ENCODE results near the gene RSPH3.
"Not testable (repeated sequence)": the region's sequence is repeated elsewhere in the genome, so short reads cannot be mapped to it uniquely, and the experiment has no call there.

The RSPH3 gene

GRCh38 chr6:159020011-159020410, 20.0 kb upstream of the RSPH3 start:
- no peak for DNase-seq

GRCh38 chr6:159017757-159018559, 18.0 kb upstream of the RSPH3 start:
- DNase-seq: no peak

- DNase-seq: no peak
These were observed 14.4 kb upstream of the RSPH3 start for GRCh38 chr6:159014406-159014805.

DNA sequence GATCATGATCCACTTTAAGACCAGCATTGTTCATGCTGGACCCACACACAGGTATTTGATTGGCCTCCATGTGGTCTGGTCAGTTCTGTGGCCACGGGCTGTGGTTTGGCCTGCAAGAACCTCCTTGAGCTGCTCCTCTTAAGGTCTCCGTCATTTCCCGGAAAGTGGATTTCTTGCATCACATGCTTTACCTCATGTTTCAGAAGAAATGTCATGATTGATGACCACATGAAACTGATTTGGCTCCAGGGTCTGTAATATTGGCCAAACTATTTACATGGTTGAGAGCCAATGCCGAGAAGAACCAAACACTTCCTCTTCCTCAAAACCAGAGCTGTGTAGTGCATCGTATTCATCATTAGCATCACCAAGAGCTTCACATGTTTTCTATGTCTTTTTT, 13.2 kb upstream of the RSPH3 start:
- no peak for DNase-seq

DNA sequence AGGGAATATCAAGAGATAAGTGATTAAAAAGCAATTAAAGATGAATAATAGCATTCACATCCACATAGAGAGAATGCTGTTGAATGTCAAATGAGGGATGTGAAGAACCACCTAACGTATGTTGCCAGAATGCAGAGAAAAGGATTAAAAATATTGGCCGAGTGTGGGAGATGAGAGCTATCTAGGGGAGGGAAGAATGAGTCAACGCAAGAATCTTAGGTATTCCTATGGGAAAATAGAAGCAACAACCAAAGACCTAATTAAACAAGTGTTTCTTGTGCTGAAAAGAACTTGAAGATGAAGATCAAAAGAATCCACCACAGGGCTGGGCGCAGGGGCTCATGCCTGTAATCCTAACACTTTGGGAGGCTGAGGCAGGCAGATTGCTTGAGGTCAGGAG, 12.2 kb upstream of the RSPH3 start:
- no peak for DNase-seq

GRCh38 chr6:159010037-159010612, 10.1 kb upstream of the RSPH3 start:
- DNase-seq: not testable (repeated sequence)

GRCh38 chr6:159008656-159009288, 8.8 kb upstream of the RSPH3 start:
- peak; percentile 10 for DNase-seq

- DNase-seq: no peak
These were observed 7.5 kb upstream of the RSPH3 start for GRCh38 chr6:159007510-159007909.

- no peak for DNase-seq
These were observed 5.4 kb upstream of the RSPH3 start for GRCh38 chr6:159005436-159005835.

DNA sequence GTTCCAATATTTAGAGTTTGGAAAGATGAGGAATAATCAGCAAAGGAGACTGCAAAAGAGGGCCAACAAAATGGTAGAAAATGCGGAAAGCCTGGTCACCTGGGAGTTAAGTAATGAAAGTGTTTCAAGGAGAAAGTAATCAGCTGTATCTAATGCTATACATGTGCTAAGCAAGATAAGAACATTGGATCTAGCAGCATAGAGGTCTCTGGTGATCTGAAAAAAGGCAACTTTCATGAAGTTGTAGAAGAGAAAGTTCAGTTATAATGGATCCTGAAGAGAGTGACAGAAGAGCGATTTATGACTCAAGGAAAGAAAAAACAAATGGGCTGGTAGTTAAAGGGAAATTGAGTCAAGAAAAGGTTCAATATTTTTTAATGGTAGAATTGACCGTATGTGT, 4.6 kb upstream of the RSPH3 start:
- DNase-seq: no peak

DNA sequence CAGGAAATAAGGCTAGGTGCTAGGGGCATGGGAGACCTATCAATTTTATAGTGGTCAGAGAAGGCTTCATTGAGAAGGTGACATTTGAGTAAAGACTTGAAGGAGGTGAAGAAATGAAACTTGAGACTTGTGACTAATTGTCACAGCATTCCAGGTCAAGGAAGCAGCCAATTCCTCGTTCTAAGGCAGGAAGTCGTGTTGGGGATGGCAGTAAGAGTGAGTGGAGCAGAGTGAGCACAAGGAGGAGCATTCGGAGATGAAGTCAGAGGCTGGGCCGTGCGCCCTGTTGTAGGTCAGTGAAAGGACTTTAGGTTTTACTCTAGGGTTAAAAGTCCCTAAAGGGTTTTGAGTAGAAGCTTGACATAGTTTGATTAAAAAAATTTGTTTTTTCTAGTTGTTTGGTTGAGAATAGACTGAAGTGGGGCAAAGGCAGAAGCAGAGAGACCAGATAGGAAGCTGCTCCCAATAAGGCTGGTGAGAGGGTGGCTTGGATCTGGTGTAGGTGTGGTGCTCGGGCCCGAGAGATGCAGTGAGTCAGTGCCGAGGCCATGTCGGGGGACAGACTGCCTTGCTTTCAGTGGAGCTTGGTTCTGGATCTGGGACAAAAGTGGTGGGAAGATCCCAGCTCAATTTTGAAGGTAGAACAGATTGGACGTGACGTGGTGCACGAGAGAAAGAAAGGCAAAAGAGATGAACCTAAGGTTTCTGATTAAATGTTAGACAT, 2.6 kb upstream of the RSPH3 start:
- DNase-seq: no peak

DNA sequence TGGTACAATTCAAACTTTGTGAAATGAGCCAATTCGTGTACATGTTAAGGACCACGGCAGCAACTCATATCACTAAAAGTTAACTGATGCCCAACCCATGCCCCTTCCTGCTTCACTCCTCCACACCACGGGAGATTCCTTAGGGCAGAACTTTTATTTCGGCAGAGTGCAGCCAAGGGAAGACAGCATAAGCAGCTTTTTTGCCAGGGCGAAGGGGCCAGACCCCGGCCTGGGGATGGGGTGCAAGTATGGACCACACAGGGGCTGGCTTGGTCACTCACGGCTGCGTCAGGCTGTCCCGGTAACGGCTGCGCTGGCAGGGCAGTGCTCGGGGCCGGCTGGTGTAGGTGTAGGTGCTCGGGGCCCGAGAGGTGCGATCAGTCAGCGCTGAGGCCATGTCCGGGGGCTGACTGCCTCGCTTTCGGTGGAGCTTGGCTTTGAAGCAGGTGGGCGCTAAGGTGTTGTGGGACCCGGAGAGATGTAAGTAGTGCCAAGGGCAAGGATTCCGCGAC, 792 bp downstream of the RSPH3 start:
- DNase-seq: no peak

GRCh38 chr6:158996856-158997255, 3.1 kb downstream of the RSPH3 start:
- no peak for DNase-seq

GRCh38 chr6:158993639-158994038, 6.4 kb downstream of the RSPH3 start:
- no peak for DNase-seq

DNA sequence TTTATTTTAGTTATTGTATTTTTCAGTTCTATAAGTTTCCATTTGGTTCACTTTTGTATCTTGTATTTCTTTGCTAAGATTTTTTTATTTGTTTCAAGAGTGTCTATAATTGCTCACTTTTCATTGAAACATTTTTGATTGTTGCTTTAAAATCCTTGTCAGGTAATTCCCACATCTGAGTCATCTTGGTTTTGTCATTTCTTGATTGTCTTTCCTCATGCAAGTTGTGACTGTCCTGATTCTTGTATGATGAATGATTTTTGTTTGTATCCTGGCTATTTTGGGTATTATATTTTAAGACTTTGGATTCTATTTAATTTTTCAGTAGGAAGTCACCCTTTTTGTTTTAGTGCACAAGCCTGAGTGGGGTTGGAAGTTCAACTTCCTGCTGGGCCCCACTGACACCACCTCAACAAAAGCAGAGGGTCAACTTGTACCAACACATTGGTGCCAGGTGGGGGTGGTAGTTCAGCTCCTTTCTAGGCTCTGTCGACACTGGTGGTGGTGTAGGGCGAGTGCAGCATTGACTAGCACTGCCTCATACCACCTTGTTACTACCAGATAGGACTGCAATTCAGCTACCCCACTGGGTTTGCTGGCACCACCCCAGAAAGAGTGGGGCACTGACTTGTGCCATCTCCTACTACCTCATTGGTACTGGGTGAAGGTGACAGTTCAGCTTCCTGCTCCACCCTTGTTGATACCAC, 8.8 kb downstream of the RSPH3 start:
- no peak for DNase-seq

GRCh38 chr6:158989711-158990110, 10.3 kb downstream of the RSPH3 start:
- DNase-seq: not testable (repeated sequence)

- DNase-seq: no peak
These were observed 11.5 kb downstream of the RSPH3 start for GRCh38 chr6:158988477-158988876.

DNA sequence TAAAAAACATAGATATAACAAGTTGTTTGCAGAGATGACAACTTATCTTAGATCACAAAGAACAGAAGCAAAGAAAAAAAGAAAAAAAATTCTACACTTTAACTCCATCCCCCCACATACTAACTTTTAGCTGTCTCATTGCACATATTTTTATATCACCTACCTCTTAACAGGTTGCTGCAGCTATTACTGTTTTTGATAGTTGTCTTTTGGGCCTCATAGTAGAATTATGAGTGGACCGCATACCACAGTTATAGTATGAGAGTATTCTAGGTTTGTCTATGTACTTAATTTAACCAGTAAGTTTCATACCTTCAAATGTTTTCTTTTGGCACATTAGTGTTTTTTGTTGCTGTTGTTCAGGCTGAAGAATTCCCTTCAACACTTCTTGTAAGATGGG, 12.3 kb downstream of the RSPH3 start:
- DNase-seq: no peak

GRCh38 chr6:158978757-158979156, 21.2 kb downstream of the RSPH3 start:
- DNase-seq: no peak

- DNase-seq: no peak
These were observed 22.6 kb downstream of the RSPH3 start for GRCh38 chr6:158977382-158977781.

DNA sequence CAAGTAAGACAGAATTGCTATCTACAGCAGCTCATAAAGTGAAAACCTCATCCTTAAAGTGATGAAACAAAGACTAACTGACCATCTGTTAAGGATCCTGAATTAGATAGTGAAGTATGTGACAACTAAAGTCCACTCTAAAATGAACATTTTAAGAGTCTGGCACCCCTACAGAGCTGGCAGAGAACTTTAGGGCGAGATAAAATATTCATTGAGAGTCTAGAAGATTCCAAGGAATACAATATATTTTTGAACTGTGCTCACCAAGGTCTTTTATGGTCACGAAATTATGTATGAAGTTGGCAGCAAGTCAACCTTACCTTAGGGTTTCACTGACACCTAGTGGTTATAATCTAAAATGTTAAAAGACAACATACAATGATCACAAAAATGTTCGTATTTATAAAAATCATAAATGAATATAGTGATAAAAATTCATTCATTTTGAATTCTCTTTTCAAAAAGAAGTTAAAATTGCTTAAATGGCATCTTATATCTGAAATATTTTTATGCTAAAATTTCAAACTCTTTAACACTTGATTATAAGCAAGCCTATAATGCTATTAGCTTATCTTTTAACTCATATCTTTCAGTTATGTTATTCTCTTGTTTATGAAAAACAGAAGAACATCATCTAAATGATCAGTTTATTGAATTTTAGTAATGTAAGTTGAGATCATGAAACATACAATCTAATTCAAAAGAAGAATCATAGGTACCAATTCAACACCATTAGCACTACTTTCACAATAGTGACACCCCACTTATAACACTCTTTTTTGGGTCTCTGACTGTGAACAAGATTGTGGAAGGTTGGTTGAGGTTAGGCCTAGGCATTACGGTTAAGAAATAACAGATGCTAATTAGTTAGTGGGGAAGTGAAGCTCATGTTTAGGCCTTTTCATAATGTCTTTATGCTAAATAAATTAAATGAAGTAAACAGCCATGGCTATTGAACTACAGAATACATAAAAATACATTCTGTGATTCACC, 27.5 kb downstream of the RSPH3 start:
- DNase-seq: peak; percentile 71

Data from NCI-H2171 (cell line).